Smooth muscle cell (in vitro differentiated cells): Measurements from ENCODE around the gene ZNF575. TPM values are rescaled to one million over a fixed set of nuclear protein-coding genes. Genes with fewer than 3 reads are reported as not detected.
"Not testable (repeated sequence)": the region's sequence is repeated elsewhere in the genome, so short reads cannot be mapped to it uniquely, and the experiment has no call there.

Source experiments
- DNase-seq: peaks from one replicate; lab custom pipeline; 2025; ENCODE audit not compliant: unreplicated experiment; lab: John Stamatoyannopoulos, UW
- H2AFZ ChIP-seq: fragments of 200-600 bp; sonication (generic); 2 replicates; pipeline ENCODE4 v1.6.0; 2016; ENCODE audit warnings: antibody characterized with exemption, low read depth, mild to moderate bottlenecking
- H3F3A ChIP-seq: fragments of 200-600 bp; sonication (generic); 2 replicates; pipeline ENCODE4 v1.6.0; 2017; ENCODE audit warnings: antibody characterized with exemption, low read depth
- H3K27ac ChIP-seq: fragments of 200-600 bp; sonication (generic); 2 replicates; pipeline ENCODE4 v1.5.1; 2016; ENCODE audit warnings: low read depth, mild to moderate bottlenecking
- H3K27me3 ChIP-seq: fragments of 200-600 bp; sonication (generic); 2 replicates; pipeline ENCODE4 v1.6.1; 2016; ENCODE audit warnings: low read depth, mild to moderate bottlenecking
- H3K36me3 ChIP-seq: fragments of 200-600 bp; sonication (generic); 2 replicates; pipeline ENCODE4 v1.5.1; 2016; ENCODE audit warnings: low read depth
- H3K4me1 ChIP-seq: fragments of 200-600 bp; sonication (generic); 2 replicates; pipeline ENCODE4 v1.5.1; 2016; ENCODE audit warnings: low read depth
- H3K4me2 ChIP-seq: fragments of 200-600 bp; sonication (generic); 2 replicates; pipeline ENCODE4 v1.6.0; 2016; ENCODE audit warnings: mild to moderate bottlenecking
- H3K4me3 ChIP-seq: fragments of 200-600 bp; sonication (generic); 2 replicates; pipeline ENCODE4 v1.5.1; 2016; ENCODE audit warnings: mild to moderate bottlenecking
- H3K79me2 ChIP-seq: fragments of 200-600 bp; sonication (generic); 2 replicates; pipeline ENCODE4 v1.6.0; 2016; ENCODE audit warnings: low read depth, mild to moderate bottlenecking
- H3K9ac ChIP-seq: fragments of 200-600 bp; sonication (generic); 2 replicates; pipeline ENCODE4 v1.6.0; 2016; ENCODE audit warnings: low read depth
- H3K9me3 ChIP-seq: fragments of 200-600 bp; sonication (generic); replicated peaks from 2 replicates; pipeline ENCODE4 v1.5.1; 2016; ENCODE audit warnings: low read depth
- H4K20me1 ChIP-seq: fragments of 200-600 bp; sonication (generic); 2 replicates; pipeline ENCODE4 v1.6.0; 2016; ENCODE audit warnings: low read depth
- CTCF ChIP-seq: fragments of 200-600 bp; sonication (generic); IDR thresholded peaks from 2 replicates; pipeline ENCODE4 v1.5.1; 2017; ENCODE audit warnings: borderline replicate concordance, mild to moderate bottlenecking, antibody characterized with exemption; ENCODE audit not compliant: insufficient read depth, poor library complexity, severe bottlenecking
- WGBS: methylation state at CpG from one replicate; pipeline ENCODE4 v1.1.7; 2016; ENCODE audit warnings: low lambda C conversion rate; 5-methylcytosine and 5-hydroxymethylcytosine counted together
- polyA plus RNA-seq: library from polyadenylated mRNA; unstranded; fragments of >200 nt; fragmentation: Nextera tagmentation; extraction: Ambion mirVana; gene quantifications from 2 replicates; pipeline ENCODE4 v1.2.1, GENCODE V29; 2016
- total RNA-seq: library from RNA; depleted of rRNA; stranded (reverse); fragments of >200 nt; gene quantifications from 2 replicates; pipeline ENCODE4 v1.2.3, GENCODE V29; 2014

ZNF575 gene
- total and polyA plus RNA-seq, 2 experiments from 2014 or later: 0.18 to 1.7 TPM

- no peaks in the 10 kb centered on the region for H3F3A ChIP-seq
- WGBS: 95% methylated on average over 5 of the region's 5 CpGs
- no peak for DNase-seq
These were observed 12.3 kb downstream of the ZNF575 start for GRCh38 chr19:43545276-43545675.

GRCh38 chr19:43545981-43546380 lies 13.0 kb downstream of the ZNF575 start:
- 100% methylated on average over 2 of the region's 2 CpGs for WGBS
- Histone ChIP-seq H3K4me3 (no peak overlapping the region), H3K4me2 (no peak overlapping the region), H3K9ac (no peak overlapping the region), H3K27ac (no peak overlapping the region), H4K20me1 (no peaks in the 10 kb centered on the region), H3K36me3 (no peaks in the 10 kb centered on the region), H3K4me1 (no peaks in the 10 kb centered on the region), H2AFZ (no peak overlapping the region), H3K27me3 (no peaks in the 10 kb centered on the region), H3K9me3 (no peaks in the 10 kb centered on the region), H3F3A (no peaks in the 10 kb centered on the region), H3K79me2 (no peaks in the 10 kb centered on the region)
- no peak for TF ChIP-seq CTCF
- no peak for DNase-seq

More at GRCh38 chr19:43545276-43545675, 12.3 kb downstream of the ZNF575 start:
- Histone ChIP-seq H3K4me3 (no peak overlapping the region), H3K27ac (no peak overlapping the region), H3K9ac (no peak overlapping the region), H4K20me1 (no peaks in the 10 kb centered on the region), H3K36me3 (no peaks in the 10 kb centered on the region), H3K79me2 (no peaks in the 10 kb centered on the region), H3K4me2 (no peak overlapping the region), H3K27me3 (no peaks in the 10 kb centered on the region), H3K9me3 (no peaks in the 10 kb centered on the region), H2AFZ (no peak overlapping the region), H3K4me1 (no peaks in the 10 kb centered on the region)
- no peak for TF ChIP-seq CTCF

- no peaks in the 10 kb centered on the region for H4K20me1 ChIP-seq
- no peak overlapping the region for H3K27ac ChIP-seq
These were observed 13.6 kb downstream of the ZNF575 start for GRCh38 chr19:43546581-43546980.

GRCh38 chr19:43547926-43548325 lies 14.9 kb downstream of the ZNF575 start:
- not testable (repeated sequence) for H3K9me3 ChIP-seq, H3F3A ChIP-seq, H4K20me1 ChIP-seq, H3K4me1 ChIP-seq, DNase-seq, H3K27me3 ChIP-seq, H3K4me2 ChIP-seq, H3K4me3 ChIP-seq, H3K27ac ChIP-seq, H3K9ac ChIP-seq, H3K79me2 ChIP-seq, H2AFZ ChIP-seq, H3K36me3 ChIP-seq
- 100% methylated on average over 2 of the region's 24 CpGs for WGBS

More at GRCh38 chr19:43546581-43546980, 13.6 kb downstream of the ZNF575 start:
- TF ChIP-seq CTCF: no peak
- 100% methylated on average over 3 of the region's 3 CpGs for WGBS
- H3K36me3 ChIP-seq: no peaks in the 10 kb centered on the region
- H3K79me2 ChIP-seq: no peaks in the 10 kb centered on the region
- H3K9me3 ChIP-seq: no peaks in the 10 kb centered on the region
- H3F3A ChIP-seq: no peaks in the 10 kb centered on the region
- H3K4me3 ChIP-seq: no peak overlapping the region
- no peak overlapping the region for H2AFZ ChIP-seq
- no peaks in the 10 kb centered on the region for H3K27me3 ChIP-seq
- no peak overlapping the region for H3K9ac ChIP-seq
- no peak overlapping the region for H3K4me2 ChIP-seq
- no peak for DNase-seq
- no peaks in the 10 kb centered on the region for H3K4me1 ChIP-seq
